ENCODE data around the gene ZNF577. TPM values are rescaled to one million over a fixed set of nuclear protein-coding genes. Genes with fewer than 3 reads are reported as not detected.
A peak's percentile ranks its signal among the peaks of the same experiment; 100 is the strongest.

ZNF577 gene
- total RNA-seq, 1 donor from 2014 or later, result 25.6 TPM

- DNase-seq (ENCODE audit: low spot score), result no peak
- intact Hi-C loops (cut with DNase I), result no loop called here
- ATAC-seq, result no peak
These were observed 3.0 kb downstream of the ZNF577 start for GRCh38 chr19:51884713-51885112.

DNA sequence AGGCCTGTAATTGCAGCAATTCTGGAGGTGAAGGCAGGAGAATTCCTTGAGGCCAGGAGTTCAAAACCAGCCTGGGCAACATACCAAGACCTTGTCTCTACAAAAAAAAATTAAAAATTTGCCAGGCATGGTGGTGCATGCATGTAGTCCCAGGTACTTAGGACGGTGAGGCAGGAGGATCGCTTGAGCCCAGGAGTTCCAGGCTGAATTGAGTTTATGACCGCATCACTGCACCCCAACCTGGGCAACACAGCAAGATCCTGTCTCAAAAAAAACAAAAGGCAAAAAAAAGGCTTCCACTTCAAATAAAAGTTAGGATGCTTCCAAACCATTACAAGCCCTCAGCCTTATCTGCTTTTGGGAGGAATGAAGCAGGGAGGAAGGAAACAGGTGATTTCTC lies 5.2 kb downstream of the ZNF577 start:
- ATAC-seq, result no peak
- intact Hi-C loops (cut with DNase I), result no loop called here
- DNase-seq (ENCODE audit: low spot score), result no peak

- no peak for ATAC-seq
- DNase-seq (ENCODE audit: low spot score), result no peak
- intact Hi-C loops (cut with DNase I), result no loop called here
These were observed 14.7 kb downstream of the ZNF577 start for GRCh38 chr19:51873097-51873496.

DNA sequence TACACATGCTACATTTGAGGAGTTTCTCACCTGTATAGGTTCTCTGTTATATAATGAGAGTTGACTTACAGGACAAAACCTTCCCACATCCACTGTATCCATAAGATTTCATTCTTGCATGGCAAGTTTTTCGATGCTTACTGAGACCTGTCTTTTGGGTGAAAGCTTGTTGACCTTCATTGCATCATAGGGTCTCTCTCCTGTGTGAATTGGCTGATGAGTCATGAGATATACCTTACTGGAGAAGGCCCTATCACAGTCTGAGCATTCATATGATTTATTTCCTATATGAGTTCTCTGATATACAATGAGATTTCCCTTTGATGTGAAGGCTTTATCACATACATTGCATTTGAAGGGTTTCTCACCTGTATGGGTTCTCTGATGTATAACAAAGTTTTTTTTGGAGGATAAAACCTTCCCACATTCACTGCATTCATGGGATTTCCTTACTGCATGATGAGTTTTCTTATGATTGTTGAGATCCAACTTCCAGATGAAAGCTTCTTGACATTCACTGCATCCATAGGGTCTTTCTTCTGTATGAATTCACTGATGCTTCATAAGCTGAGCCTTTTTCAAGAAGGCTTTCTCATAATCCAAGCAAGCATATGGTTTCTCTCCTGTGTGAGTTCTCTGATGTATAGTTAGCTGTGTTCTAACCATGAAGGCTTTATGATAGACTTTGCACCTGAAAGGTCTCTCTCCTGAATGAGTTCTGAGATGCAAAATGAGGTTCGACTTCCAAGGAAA lies 25.7 kb downstream of the ZNF577 start:
- intact Hi-C loops (cut with DNase I), result no loop called here
- ATAC-seq, result no peak
- no peak for DNase-seq (ENCODE audit: low spot score)

DNA sequence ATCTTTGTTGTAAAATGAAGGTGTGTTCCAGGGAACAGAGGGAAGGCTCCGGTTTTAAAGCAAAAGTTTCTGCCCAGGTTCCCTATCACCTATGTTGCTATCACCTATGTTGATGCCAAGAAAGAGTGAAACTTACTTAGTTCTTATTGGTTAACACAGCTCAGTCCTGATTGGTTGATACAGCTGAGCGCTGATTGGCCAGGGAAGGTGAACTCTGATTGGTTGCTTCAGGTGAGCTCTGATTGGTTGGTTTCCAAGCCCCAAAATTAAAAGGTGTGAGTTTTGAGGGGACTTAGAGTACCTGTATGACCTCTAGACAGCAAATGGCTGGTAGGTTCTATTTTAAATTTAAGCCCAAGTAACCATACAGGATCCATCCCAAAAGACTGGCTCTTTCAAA lies 50.6 kb downstream of the ZNF577 start:
- ATAC-seq, result no peak
- intact Hi-C loops (cut with DNase I), result no loop called here
- no peak for DNase-seq (ENCODE audit: low spot score)

- peak; percentile 50 for ATAC-seq
- intact Hi-C loops (cut with DNase I), result no loop called here
- no peak for DNase-seq (ENCODE audit: low spot score)
These were observed 57.5 kb downstream of the ZNF577 start for GRCh38 chr19:51830274-51830673.

DNA sequence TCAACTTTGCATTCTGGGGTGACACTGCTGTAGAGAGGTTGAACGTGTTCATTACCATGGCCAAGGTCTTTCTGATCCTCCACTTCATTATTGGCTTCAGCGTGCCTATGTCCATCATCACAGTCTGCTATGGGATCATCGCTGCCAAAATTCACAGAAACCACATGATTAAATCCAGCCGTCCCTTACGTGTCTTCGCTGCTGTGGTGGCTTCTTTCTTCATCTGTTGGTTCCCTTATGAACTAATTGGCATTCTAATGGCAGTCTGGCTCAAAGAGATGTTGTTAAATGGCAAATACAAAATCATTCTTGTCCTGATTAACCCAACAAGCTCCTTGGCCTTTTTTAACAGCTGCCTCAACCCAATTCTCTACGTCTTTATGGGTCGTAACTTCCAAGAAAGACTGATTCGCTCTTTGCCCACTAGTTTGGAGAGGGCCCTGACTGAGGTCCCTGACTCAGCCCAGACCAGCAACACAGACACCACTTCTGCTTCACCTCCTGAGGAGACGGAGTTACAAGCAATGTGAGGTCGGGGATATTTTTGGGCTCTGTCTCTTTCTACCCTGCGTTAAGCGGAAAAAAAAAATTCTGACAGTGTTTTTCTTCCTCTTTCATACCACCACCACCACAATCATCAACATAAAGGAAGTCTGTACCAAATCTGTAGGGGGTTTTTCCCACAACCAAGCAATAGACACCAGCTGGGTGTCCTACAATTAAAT lies 63.3 kb downstream of the ZNF577 start:
- DNase-seq (ENCODE audit: low spot score) (no peak), ATAC-seq (peak; percentile 77)
- intact Hi-C loops (cut with DNase I), result no loop called here

GRCh38 chr19:51822946-51823345 lies 64.8 kb downstream of the ZNF577 start:
- DNase-seq (ENCODE audit: low spot score) (no peak), ATAC-seq (no peak)
- intact Hi-C loops (cut with DNase I), result no loop called here

DNA sequence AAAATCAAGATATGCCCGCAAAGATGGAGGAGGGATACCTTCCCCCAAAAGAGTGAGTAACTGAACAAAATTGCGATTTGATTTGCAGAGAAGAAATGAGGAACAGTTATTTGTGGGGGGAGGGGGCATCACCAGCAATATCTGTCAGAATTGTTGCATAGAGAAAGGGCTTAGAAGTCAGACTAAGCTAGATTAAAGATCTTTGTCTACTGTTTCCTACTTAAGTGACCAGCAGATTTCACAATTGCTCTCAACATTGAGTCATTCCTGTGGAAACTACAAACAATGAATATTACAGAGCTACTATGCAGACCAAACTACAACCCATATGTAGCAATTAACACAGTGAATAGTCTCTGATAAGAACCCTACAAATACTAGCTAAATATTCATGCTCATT lies 65.4 kb downstream of the ZNF577 start:
- DNase-seq (ENCODE audit: low spot score) (no peak), ATAC-seq (no peak)
- intact Hi-C loops (cut with DNase I), result no loop called here

- ATAC-seq (no peak), DNase-seq (ENCODE audit: low spot score) (no peak)
- intact Hi-C loops (cut with DNase I), result no loop called here
These were observed 65.8 kb downstream of the ZNF577 start for GRCh38 chr19:51821921-51822320.

DNA sequence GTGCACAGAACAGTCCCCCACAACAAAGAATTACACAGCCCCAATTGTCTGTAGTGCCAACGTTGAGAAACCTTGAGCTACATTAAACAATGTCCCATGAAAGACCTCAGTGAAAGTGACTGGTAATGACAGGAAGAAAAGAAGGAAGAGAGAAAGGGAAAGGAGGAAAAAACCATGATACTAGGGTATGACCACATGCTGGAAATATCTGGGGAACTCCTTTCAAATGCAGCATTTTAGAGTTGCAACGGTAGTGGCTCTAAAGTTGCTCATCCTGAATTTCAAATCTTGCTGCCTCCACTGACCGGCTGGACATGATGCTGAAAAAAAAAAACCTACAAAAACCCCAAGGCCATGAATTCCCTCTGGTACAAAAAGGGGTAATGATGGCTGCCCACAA lies 66.3 kb downstream of the ZNF577 start:
- ATAC-seq, result no peak
- intact Hi-C loops (cut with DNase I), result no loop called here
- no peak for DNase-seq (ENCODE audit: low spot score)

Other genes starting within 250 kb of the ZNF577 start
- 4.1 TPM for gene SIGLEC14, start 241.1 kb downstream of the ZNF577 start, total RNA-seq
- 47.7 TPM for gene SPACA6, start 194.6 kb downstream of the ZNF577 start, total RNA-seq
- gene HAS1, start 164.0 kb downstream of the ZNF577 start, total RNA-seq, result 0.58 TPM
- 15.5 TPM for gene FPR1, start 136.1 kb downstream of the ZNF577 start, total RNA-seq
- 2.4 TPM for gene FPR2, start 126.8 kb downstream of the ZNF577 start, total RNA-seq
- gene FPR3, start 92.8 kb downstream of the ZNF577 start, total RNA-seq, result 8.8 TPM
- 16.3 TPM for gene ZNF649, start 17.1 kb upstream of the ZNF577 start, total RNA-seq
- 6.0 TPM for gene ZNF613, start 39.5 kb upstream of the ZNF577 start, total RNA-seq
- 16.0 TPM for gene ZNF350, start 98.9 kb upstream of the ZNF577 start, total RNA-seq
- 18.7 TPM for gene ZNF615, start 120.3 kb upstream of the ZNF577 start, total RNA-seq
- gene ZNF614, start 140.4 kb upstream of the ZNF577 start, total RNA-seq, result 9.6 TPM
- 17.9 TPM for gene ZNF432, start 160.9 kb upstream of the ZNF577 start, total RNA-seq
- gene ZNF841, start 207.8 kb upstream of the ZNF577 start, total RNA-seq, result 38.3 TPM